HCT116 (cell line): ENCODE data around the gene TIMM21. TPM values are rescaled to one million over a fixed set of nuclear protein-coding genes. Genes with fewer than 3 reads are reported as not detected.

ENCODE experiments used
- ATAC-seq: fragments of 200-7000 bp; cut with Tn5 transposase; 2 replicates; pipeline ENCODE4 v1.9.1; 2020; ENCODE audit warnings: mild to moderate bottlenecking, moderate library complexity
- BruUV-seq: library from RNA; stranded (reverse); fragments of 400-500 nt; replicated peaks from 2 replicates; lab custom pipeline; 2021; lab: Mats Ljungman, UMichigan
- CTCF ChIA-PET: fragments of 300-600 bp; sonication (Branson Sonifier 250); formaldehyde crosslinking; loops from one replicate; lab custom pipeline; 2021; ENCODE audit warnings: antibody characterized with exemption; lab: Charles Lee
- POLR2A ChIA-PET: fragments of 300-600, 350-600 bp; sonication (Branson Sonifier 250); formaldehyde crosslinking; loops from one replicate; lab custom pipeline; 2021; ENCODE audit warnings: antibody characterized with exemption; lab: Charles Lee
- RAD21 ChIA-PET, 2 experiments: fragments of 300-600 bp; sonication (Branson Sonifier 250); formaldehyde crosslinking; loops; one replicate each; lab custom pipeline; 2023; ENCODE audit warnings: low total read pairs in 2 of 2; ENCODE audit not compliant: uncharacterized antibody in 2 of 2, unreplicated experiment in 2 of 2, low non-redundant PET in 1 of 2; lab: Charles Lee
- DNase-seq: peaks from one replicate; pipeline ENCODE4 v3.0.0-alpha.2; 2010; ENCODE audit warnings: low read depth, low spot score
- H2AFZ ChIP-seq: fragments of 200-600 bp; shearing (Covaris generic), sonication (generic); 2 replicates; pipeline ENCODE4 v1.6.1; 2017; ENCODE audit warnings: low read depth, mixed run types, mixed read lengths, antibody characterized with exemption, low read length; ENCODE audit not compliant: poor library complexity, severe bottlenecking
- H3K27ac ChIP-seq: 2 replicates; pipeline ENCODE4 v1.5.1; 2012; ENCODE audit warnings: low read depth, low read length
- H3K27me3 ChIP-seq: fragments of 200-600 bp; sonication (generic); 2 replicates; pipeline ENCODE4 v1.6.1; 2016; ENCODE audit warnings: mixed run types, low read length, mixed read lengths; ENCODE audit not compliant: insufficient read depth
- H3K36me3 ChIP-seq, 2 experiments: fragments of 200-500 bp in 1 of 2; fragments of 200-600 bp in 1 of 2; sonication (Bioruptor generic) in 1 of 2; sonication (generic) in 1 of 2; 2 replicates each; pipeline versions ENCODE4 v1.5.1 to v1.6.1; 2014 to 2016; ENCODE audit warnings: low read length in 2 of 2, inconsistent platforms in 1 of 2, mixed read lengths in 1 of 2, mixed run types in 1 of 2; ENCODE audit not compliant: insufficient read depth in 2 of 2, control insufficient read depth in 1 of 2
- H3K4me1 ChIP-seq, 2 experiments: fragments of 200-600 bp in 1 of 2; sonication (generic) in 1 of 2; 2 replicates each; pipeline versions ENCODE4 v1.5.1 to v1.6.1; 2012 to 2017; ENCODE audit warnings: low read length in 2 of 2, inconsistent platforms in 1 of 2, mild to moderate bottlenecking in 1 of 2, mixed read lengths in 1 of 2, mixed run types in 1 of 2, moderate library complexity in 1 of 2; ENCODE audit not compliant: insufficient read depth in 2 of 2, control insufficient read depth in 1 of 2
- H3K4me2 ChIP-seq: fragments of 200-600 bp; sonication (generic); 2 replicates; pipeline ENCODE4 v1.6.1; 2017; ENCODE audit warnings: mixed run types, low read length, mixed read lengths
- H3K4me3 ChIP-seq, 2 experiments: fragments of 200-600 bp in 1 of 2; sonication (generic) in 1 of 2; replicated peaks in 1 of 2; 2 replicates each; pipeline ENCODE4 v1.5.1; 2011 to 2016; ENCODE audit warnings: low read length in 2 of 2, control low read depth in 1 of 2, low read depth in 1 of 2, mild to moderate bottlenecking in 1 of 2, mixed read lengths in 1 of 2, mixed run types in 1 of 2
- H3K79me2 ChIP-seq: fragments of 200-600 bp; sonication (generic); 2 replicates; pipeline ENCODE4 v1.6.1; 2017; ENCODE audit warnings: mild to moderate bottlenecking, mixed run types, low read length, moderate library complexity, mixed read lengths; ENCODE audit not compliant: insufficient read depth
- H3K9ac ChIP-seq: fragments of 200-600 bp; sonication (generic); 2 replicates; pipeline ENCODE4 v1.6.1; 2016; ENCODE audit warnings: low read length, mixed read lengths
- H3K9me2 ChIP-seq: fragments of 200-600 bp; sonication (generic), shearing (Covaris generic); 2 replicates; pipeline ENCODE4 v1.6.1; 2017; ENCODE audit warnings: mixed run types, mild to moderate bottlenecking, moderate library complexity; ENCODE audit not compliant: insufficient read depth
- H3K9me3 ChIP-seq, 2 experiments: fragments of 200-500 bp in 1 of 2; fragments of 200-600 bp in 1 of 2; sonication (Bioruptor generic) in 1 of 2; sonication (generic) in 1 of 2; 2 replicates each; pipeline ENCODE4 v1.6.1; 2014 to 2017; ENCODE audit warnings: low read length in 2 of 2, mixed read lengths in 2 of 2, inconsistent platforms in 1 of 2, low read depth in 1 of 2, mild to moderate bottlenecking in 1 of 2, mixed run types in 1 of 2, moderate library complexity in 1 of 2; ENCODE audit not compliant: control insufficient read depth in 1 of 2, insufficient read depth in 1 of 2
- H4K20me1 ChIP-seq: fragments of 200-600 bp; sonication (generic), shearing (Covaris generic); 2 replicates; pipeline ENCODE4 v1.6.1; 2017; ENCODE audit warnings: mixed run types, mild to moderate bottlenecking, moderate library complexity; ENCODE audit not compliant: insufficient read depth
- CEBPB ChIP-seq: IDR thresholded peaks from 2 replicates; pipeline ENCODE4 v1.6.1; 2012; ENCODE audit warnings: low read depth
- EGR1 ChIP-seq: IDR thresholded peaks from 2 replicates; pipeline ENCODE4 v1.6.1; 2012; ENCODE audit warnings: low read depth
- EZH2 ChIP-seq: fragments of 200-600 bp; sonication (generic); IDR thresholded peaks from 2 replicates; pipeline ENCODE4 v1.6.1; 2017; ENCODE audit warnings: antibody characterized with exemption, mixed run types
- EZH2phosphoT487 ChIP-seq: fragments of 200-600 bp; IDR thresholded peaks from 2 replicates; pipeline ENCODE4 v1.6.1; 2018; ENCODE audit warnings: antibody characterized with exemption, borderline replicate concordance
- FOSL1 ChIP-seq: IDR thresholded peaks from 2 replicates; pipeline ENCODE4 v1.6.1; 2012; ENCODE audit warnings: low read depth
- POLR2A ChIP-seq: IDR thresholded peaks from 2 replicates; pipeline ENCODE4 v1.7.0; 2011; ENCODE audit warnings: borderline replicate concordance; ENCODE audit not compliant: insufficient read depth, insufficient read length; ENCODE audit errors: extremely low read depth
- RAD21 ChIP-seq: IDR thresholded peaks from 2 replicates; pipeline ENCODE4 v1.6.1; 2012; ENCODE audit warnings: low read depth, mild to moderate bottlenecking
- SIN3A ChIP-seq: IDR thresholded peaks from 2 replicates; pipeline ENCODE4 v1.6.1; 2012; ENCODE audit warnings: low read depth
- SP1 ChIP-seq: IDR thresholded peaks from 2 replicates; pipeline ENCODE4 v1.6.1; 2012; ENCODE audit warnings: low read depth
- YY1 ChIP-seq: IDR thresholded peaks from 2 replicates; pipeline ENCODE4 v1.6.1; 2011; ENCODE audit warnings: low read length, low read depth, moderate library complexity, mild to moderate bottlenecking; ENCODE audit not compliant: insufficient replicate concordance; ENCODE audit errors: extremely low read depth
- intact Hi-C: fragments of 100-400 bp; cut with micrococcal nuclease; formaldehyde crosslinking; loops from 2 replicates; pipeline ENCODE4 v1.10.0; 2022
- total RNA-seq: library from RNA; stranded (reverse); gene quantifications from one replicate; pipeline ENCODE4 v1.2.1, GENCODE V29; 2021; ENCODE audit not compliant: unreplicated experiment
- TF ChIP-seq, protein P1 (sequence below): IDR thresholded peaks from 2 replicates; pipeline ENCODE4 v1.6.1; 2012; ENCODE audit warnings: low read depth
- TF ChIP-seq, protein P2 (sequence below): IDR thresholded peaks from 2 replicates; pipeline ENCODE4 v1.6.1; 2011; ENCODE audit warnings: mild to moderate bottlenecking, low read length, moderate library complexity; ENCODE audit not compliant: insufficient replicate concordance; ENCODE audit errors: extremely low read depth
- TF ChIP-seq, protein P3 (sequence below): IDR thresholded peaks from 2 replicates; pipeline ENCODE4 v1.6.1; 2012
- TF ChIP-seq, protein P4 (sequence below), 3 experiments: fragments of 200-600 bp in 1 of 3; sonication (generic) in 1 of 3; IDR thresholded peaks in 2 of 3; conservative IDR thresholded peaks in 1 of 3; 2 replicates each; pipeline ENCODE4 v1.5.1; 2012 to 2017; ENCODE audit warnings: low read depth in 2 of 3, low read length in 2 of 3, antibody characterized with exemption in 1 of 3, borderline replicate concordance in 1 of 3, control low read depth in 1 of 3, mild to moderate bottlenecking in 1 of 3, mixed read lengths in 1 of 3, mixed run types in 1 of 3, moderate library complexity in 1 of 3; ENCODE audit not compliant: insufficient read depth in 1 of 3
- TF ChIP-seq, protein P5 (sequence below): IDR thresholded peaks from 2 replicates; pipeline ENCODE4 v1.6.1; 2012

The TIMM21 gene
- total RNA-seq, 1 experiment from 2014 or later, result 33.3 TPM

DNA sequence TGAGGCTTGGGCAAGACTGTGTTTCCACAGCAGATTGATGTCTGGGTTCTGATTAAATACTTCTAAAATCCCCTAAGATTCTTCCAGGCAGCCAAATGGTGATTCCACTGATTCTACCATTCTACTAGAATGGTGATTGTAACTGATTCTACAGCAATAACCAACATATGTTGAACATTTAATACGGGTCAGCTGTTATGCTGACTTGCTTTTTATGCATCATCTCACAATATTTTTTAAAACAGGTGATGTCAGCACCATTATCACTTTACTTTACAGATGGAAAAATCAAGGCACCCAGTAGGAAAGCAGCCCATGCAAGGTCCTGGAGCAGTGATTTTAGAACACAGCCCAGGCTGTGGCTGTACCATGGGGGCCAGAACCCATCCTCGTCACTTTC, 37.5 kb downstream of the TIMM21 start:
- DNase-seq (no peak), ATAC-seq (no peak)
- CTCF ChIA-PET, result no interaction called here
- no peak overlapping the region for H3K4me2 ChIP-seq
- H3K4me3 ChIP-seq, result no peak overlapping the region
- peaks cover 27% of the 10 kb centered on the region for H3K27me3 ChIP-seq
- H3K36me3 ChIP-seq, result no peaks in the 10 kb centered on the region
- H3K4me1 ChIP-seq, result no peaks in the 10 kb centered on the region
- no peak overlapping the region for H2AFZ ChIP-seq
- H4K20me1 ChIP-seq, result no peaks in the 10 kb centered on the region
- H3K27ac ChIP-seq, result no peak overlapping the region
- intact Hi-C loops, result no loop called here
- TF ChIP-seq, protein P1, sequence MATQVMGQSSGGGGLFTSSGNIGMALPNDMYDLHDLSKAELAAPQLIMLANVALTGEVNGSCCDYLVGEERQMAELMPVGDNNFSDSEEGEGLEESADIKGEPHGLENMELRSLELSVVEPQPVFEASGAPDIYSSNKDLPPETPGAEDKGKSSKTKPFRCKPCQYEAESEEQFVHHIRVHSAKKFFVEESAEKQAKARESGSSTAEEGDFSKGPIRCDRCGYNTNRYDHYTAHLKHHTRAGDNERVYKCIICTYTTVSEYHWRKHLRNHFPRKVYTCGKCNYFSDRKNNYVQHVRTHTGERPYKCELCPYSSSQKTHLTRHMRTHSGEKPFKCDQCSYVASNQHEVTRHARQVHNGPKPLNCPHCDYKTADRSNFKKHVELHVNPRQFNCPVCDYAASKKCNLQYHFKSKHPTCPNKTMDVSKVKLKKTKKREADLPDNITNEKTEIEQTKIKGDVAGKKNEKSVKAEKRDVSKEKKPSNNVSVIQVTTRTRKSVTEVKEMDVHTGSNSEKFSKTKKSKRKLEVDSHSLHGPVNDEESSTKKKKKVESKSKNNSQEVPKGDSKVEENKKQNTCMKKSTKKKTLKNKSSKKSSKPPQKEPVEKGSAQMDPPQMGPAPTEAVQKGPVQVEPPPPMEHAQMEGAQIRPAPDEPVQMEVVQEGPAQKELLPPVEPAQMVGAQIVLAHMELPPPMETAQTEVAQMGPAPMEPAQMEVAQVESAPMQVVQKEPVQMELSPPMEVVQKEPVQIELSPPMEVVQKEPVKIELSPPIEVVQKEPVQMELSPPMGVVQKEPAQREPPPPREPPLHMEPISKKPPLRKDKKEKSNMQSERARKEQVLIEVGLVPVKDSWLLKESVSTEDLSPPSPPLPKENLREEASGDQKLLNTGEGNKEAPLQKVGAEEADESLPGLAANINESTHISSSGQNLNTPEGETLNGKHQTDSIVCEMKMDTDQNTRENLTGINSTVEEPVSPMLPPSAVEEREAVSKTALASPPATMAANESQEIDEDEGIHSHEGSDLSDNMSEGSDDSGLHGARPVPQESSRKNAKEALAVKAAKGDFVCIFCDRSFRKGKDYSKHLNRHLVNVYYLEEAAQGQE, result no peak
- TF ChIP-seq CEBPB (no peak), YY1 (no peak), EGR1 (no peak), SP1 (no peak), EZH2 (no peak), SIN3A (no peak), FOSL1 (no peak), RAD21 (no peak), POLR2A (no peak), EZH2phosphoT487 (no peak)
- TF ChIP-seq, protein P2, sequence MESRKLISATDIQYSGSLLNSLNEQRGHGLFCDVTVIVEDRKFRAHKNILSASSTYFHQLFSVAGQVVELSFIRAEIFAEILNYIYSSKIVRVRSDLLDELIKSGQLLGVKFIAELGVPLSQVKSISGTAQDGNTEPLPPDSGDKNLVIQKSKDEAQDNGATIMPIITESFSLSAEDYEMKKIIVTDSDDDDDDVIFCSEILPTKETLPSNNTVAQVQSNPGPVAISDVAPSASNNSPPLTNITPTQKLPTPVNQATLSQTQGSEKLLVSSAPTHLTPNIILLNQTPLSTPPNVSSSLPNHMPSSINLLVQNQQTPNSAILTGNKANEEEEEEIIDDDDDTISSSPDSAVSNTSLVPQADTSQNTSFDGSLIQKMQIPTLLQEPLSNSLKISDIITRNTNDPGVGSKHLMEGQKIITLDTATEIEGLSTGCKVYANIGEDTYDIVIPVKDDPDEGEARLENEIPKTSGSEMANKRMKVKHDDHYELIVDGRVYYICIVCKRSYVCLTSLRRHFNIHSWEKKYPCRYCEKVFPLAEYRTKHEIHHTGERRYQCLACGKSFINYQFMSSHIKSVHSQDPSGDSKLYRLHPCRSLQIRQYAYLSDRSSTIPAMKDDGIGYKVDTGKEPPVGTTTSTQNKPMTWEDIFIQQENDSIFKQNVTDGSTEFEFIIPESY, result no peak
- TF ChIP-seq, protein P3, sequence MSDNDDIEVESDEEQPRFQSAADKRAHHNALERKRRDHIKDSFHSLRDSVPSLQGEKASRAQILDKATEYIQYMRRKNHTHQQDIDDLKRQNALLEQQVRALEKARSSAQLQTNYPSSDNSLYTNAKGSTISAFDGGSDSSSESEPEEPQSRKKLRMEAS, result no peak
- TF ChIP-seq, protein P4, sequence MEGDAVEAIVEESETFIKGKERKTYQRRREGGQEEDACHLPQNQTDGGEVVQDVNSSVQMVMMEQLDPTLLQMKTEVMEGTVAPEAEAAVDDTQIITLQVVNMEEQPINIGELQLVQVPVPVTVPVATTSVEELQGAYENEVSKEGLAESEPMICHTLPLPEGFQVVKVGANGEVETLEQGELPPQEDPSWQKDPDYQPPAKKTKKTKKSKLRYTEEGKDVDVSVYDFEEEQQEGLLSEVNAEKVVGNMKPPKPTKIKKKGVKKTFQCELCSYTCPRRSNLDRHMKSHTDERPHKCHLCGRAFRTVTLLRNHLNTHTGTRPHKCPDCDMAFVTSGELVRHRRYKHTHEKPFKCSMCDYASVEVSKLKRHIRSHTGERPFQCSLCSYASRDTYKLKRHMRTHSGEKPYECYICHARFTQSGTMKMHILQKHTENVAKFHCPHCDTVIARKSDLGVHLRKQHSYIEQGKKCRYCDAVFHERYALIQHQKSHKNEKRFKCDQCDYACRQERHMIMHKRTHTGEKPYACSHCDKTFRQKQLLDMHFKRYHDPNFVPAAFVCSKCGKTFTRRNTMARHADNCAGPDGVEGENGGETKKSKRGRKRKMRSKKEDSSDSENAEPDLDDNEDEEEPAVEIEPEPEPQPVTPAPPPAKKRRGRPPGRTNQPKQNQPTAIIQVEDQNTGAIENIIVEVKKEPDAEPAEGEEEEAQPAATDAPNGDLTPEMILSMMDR (IDR thresholded peaks at IDR 0.05 in 2 of 3, conservative IDR thresholded peaks at IDR 0.05 in 1 of 3; ENCODE audit: borderline replicate concordance in 1 of 3, insufficient read depth in 1 of 3, low read depth in 2 of 3, low read length in 2 of 3), result no peak
- TF ChIP-seq, protein P5, sequence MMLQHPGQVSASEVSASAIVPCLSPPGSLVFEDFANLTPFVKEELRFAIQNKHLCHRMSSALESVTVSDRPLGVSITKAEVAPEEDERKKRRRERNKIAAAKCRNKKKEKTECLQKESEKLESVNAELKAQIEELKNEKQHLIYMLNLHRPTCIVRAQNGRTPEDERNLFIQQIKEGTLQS, result no peak
- TF ChIP-seq, all 23 proteins: peak for 0
- H3K9me3 ChIP-seq, result no peaks in the 10 kb centered on the region
- H3K79me2 ChIP-seq, result no peaks in the 10 kb centered on the region
- BruUV-seq, result no TSS peak
- ChIA-PET RAD21 (no interaction called here), POLR2A (no interaction called here)
- H3K9ac ChIP-seq, result no peak overlapping the region
- H3K9me2 ChIP-seq, result no peaks in the 10 kb centered on the region
